HPDE6-E6E7 (cell line): Measurements from ENCODE around the gene SIDT2.
"Not testable (repeated sequence)": the region's sequence is repeated elsewhere in the genome, so short reads cannot be mapped to it uniquely, and the experiment has no call there.

Source experiments
- DNase-seq: peaks from one replicate; pipeline ENCODE4 v3.0.0; 2011; ENCODE audit warnings: missing footprints; ENCODE audit errors: extremely low spot score

The SIDT2 gene

GRCh38 chr11:117178210-117179034, at the start of gene SIDT2:
Gene SIDT2 (plus strand): TSS chr11:117178743. CDS start chr11:117179264, 521 bp downstream.
- DNase-seq: peak; percentile 79

DNA sequence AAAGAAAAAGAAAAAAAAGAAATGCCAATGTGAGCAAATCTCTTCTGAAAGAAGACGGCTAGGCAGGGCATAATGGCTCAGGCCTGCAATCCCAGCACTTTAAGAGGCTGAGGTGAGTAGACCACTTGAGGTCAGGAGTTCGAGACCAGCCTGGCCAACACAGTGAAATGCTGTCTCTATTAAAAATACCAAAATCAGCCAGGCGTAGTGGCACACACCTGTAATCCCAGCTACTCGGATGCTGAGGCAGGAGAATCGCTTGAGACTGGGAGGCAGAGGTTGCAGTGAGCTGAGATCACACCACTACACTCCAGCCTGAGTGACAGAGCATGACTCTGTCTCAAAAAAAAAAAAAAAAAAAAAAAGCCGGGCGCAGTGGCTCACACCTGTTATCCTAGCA, 48.1 kb upstream of the SIDT2 start:
- DNase-seq: not testable (repeated sequence)

DNA sequence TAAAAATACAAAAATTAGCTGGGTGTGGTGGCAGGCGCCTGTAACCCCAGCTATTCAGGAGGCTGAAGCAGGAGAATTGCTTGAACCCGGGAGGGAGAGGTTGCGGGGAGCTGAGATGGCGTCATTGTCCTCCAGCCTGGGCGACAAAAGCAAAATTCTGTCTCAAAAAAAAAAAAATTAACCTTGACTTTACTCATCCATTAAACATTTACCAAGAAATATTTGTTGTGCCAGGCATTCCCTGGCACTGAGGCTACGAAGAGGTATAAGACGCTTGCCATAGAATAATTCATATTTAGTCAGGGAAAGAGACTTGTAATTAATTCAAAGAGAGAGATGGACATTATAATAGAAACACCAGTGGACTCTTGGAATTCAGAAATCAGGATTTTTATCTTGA, 47.7 kb upstream of the SIDT2 start:
- no peak for DNase-seq

GRCh38 chr11:117134431-117134830, 44.1 kb upstream of the SIDT2 start:
- no peak for DNase-seq

DNA sequence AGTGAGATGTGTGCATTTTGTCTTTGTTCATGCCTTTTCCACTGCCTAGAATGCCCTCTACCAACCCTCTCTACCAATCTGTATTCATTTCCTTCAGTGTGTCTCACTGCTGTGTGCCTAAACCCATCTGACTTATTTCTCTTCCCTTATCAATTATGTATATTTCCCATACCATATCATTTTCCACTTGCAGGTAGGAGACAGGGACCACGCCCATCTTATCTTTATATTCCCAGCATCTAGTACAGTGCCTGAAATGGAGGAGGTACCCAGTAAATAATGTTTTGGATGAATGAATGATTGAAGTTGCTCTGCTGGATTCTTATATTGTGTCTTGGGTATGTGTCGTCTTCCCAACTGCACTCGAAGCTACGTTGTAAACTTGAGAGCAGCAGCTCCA, 43.6 kb upstream of the SIDT2 start:
- not testable (repeated sequence) for DNase-seq

GRCh38 chr11:117137223-117138086, 41.1 kb upstream of the SIDT2 start:
- not testable (repeated sequence) for DNase-seq

GRCh38 chr11:117143390-117143789, 35.2 kb upstream of the SIDT2 start:
- DNase-seq: peak; percentile 34

GRCh38 chr11:117143871-117144476, 34.6 kb upstream of the SIDT2 start, which contains the start of gene PAFAH1B2:
Gene PAFAH1B2 (plus strand): TSS chr11:117144287. CDS start chr11:117152448, 8,161 bp downstream.
- DNase-seq: peak; percentile 97

DNA sequence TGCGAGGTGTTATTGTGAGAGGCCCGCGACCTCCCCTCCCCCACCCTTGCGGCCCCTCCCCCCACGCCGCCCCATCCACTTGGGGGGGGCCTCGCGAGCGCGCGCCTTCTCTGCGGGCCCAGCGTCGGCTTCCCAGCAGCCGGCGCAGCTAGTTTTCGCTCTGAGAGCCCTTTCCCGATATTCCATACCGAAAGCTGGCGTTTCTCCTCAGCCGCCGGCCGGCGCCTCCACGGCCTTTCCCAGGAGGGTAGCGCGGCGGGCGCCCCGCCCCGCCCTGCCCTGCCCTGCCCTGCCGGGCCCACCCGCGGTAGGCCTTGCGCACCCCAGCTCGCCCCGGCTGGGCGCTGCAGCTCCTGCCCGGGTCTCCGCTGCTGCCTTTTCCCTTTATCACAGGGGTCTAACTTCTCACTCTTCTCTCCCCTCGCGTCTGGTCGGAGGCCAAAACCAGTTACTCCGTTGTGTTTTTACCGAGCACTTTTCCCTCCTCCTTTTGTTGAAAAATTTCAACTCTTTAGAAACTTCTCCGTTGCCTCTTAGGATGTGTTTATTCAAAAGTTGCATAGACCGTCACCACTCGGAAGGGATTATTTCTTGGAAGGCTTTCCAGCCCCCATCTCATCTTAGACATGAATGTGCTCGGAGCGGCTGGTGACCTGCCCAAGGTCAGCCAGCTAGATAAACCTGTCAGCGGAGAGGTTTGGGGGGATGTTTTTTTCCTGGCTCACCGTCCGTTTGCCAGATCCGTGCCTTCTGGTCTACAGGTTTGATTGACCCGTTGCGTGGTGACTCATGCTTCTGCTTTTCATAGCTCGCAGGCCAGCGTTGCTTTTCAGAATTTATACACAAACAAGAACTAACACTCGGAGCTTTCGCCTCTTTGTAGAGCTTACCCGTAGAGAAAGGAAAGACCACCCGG, 33.8 kb upstream of the SIDT2 start:
- peak; percentile 84 for DNase-seq

DNA sequence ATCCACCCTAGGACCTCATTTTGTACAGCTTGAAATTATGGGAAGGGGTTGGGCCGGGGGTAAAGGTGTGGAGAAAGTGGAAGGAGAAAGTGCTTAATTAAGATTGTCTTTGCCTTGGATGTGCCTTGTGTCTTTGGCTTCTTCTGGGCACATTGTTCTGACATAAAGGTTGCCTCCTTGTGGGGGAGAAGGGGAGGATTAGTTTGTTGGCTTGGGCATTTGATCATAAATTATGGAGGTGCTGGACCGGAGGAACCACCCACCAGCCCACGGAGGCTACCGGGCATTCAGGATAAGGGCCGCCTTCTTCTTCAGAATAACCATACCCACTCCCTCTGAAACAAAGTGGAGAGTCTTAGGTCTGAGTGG, 33.2 kb upstream of the SIDT2 start:
- DNase-seq: peak; percentile 20

GRCh38 chr11:117146521-117146920, 32.0 kb upstream of the SIDT2 start:
- DNase-seq: no peak

DNA sequence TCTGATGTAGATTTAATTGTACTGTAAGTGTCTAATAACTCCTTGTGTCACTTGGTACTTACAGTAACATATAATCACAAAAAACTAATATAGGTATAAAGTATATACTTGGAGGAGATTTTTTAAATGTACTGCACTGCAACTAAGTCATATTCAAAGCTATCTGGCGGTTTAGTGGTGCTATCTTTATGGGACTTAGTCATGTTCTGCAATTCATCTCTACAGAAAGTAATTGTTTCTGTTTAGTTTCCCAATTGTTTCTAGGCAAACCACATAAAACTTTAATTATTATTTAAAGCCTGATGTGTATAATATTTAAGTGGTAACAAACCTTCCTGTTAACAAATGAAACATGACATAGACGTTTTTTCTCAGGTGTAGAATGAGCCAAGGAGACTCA, 26.5 kb upstream of the SIDT2 start:
- no peak for DNase-seq

GRCh38 chr11:117154468-117154867, 24.1 kb upstream of the SIDT2 start:
- no peak for DNase-seq

DNA sequence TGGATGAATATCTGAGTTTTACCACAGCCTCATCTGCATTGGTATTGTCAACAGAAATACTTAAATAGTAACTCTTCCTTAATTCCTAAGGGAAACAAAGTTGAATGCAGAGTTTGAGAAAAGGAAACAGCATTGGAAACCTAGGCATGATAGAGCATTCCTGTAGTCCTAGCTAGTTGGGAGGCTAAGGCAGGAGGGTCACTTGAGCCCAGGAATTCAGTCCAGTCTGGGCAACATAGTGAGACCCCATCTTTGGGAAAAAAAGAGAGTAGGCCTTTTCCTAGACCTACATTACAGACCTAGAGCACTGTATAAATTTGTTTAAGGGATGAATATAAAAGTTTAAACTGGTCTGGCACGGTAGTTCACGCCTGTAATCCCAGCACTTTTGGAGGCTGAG, 21.0 kb upstream of the SIDT2 start:
- DNase-seq: no peak

DNA sequence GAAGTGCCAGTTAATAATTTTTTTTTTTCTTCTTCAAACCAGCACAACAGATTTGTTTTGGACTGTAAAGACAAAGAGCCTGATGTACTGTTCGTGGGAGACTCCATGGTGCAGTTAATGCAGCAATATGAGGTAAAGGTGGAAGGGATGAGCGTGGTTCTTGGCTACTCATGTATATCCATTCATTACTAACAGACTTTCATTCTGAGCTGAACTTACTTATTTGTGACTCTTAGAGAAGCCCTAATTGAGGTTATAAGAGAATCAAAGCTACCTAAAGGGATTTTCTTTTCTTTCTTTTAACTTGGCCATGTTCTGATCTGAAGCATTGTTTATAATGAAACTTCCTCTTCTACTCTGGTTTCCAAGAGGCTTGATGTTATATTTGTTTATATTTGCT, 18.7 kb upstream of the SIDT2 start:
- no peak for DNase-seq

GRCh38 chr11:117160826-117161225, 17.7 kb upstream of the SIDT2 start:
- DNase-seq: no peak

DNA sequence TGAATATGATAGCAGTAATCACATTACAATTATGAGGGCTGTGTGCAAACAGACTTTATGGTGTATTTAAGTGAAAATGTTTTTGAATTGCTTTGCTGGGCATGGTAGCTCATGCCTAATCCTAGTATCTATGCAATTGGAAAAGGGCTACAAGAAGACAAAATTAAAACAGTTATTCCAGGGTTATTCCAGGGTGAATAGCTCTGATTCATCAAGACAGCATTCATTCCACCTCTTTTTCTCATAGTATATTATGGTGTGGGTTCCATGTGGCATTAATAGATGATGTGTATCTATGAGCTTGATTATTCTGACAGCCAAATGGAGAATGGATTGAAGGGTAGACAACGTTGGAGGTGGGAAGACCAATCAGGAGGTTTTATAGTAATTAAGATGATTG, 12.1 kb upstream of the SIDT2 start:
- DNase-seq: no peak

DNA sequence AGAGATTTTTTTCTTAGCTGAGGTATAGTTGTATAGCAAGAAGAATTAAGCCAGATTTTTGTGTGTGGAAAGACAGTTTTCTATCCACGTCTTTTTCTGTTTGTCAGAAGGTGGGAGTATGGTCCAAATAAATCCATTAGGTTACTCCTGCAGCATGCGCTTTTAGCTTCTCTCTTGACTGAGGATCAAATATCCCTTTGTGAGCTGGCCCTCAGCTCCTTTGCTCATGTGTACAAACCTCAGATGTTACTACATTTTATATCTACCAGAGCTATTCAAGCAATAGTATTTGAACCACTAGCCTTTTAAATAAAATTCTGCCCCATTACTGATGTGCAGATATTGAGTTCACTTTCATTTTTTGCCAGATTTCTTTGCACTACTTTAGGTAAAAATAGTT, 8.8 kb upstream of the SIDT2 start:
- no peak for DNase-seq

DNA sequence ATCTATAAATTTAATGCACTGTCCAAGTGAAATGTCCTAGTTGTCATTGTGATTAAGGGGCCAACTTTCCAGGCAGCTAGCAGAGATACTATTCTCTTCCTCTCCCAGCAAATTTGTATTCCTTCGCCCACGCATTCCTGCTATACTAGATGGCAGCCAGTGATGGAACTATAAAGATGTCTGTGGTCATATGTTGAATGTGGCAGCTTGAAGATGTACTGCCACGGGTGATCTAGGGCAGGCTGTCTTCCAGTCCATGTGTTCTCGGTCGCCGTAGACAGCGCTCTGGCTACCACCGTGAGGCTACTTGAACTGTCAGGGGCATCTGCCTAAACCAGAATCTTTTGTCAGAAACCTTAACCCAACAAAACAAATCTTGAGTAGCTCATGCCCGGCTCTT, 8.3 kb upstream of the SIDT2 start:
- no peak for DNase-seq

DNA sequence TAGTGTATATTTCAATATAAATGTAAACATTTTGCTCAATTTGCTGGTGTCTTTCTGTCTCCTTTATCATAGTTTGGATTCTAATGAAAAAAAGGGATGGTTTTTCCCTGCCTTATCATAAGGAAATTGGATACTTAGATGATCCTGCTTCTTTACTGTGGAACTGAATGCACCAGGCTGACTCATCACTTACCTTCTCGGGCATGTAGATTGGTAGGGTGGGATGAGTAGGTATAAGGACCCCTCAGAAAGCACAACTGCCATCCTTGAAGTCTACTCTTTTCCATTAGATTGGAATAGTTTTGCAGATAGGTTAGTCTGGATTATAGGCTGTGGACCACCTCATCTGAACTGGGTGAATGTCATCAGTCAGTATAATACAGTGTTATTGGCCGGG, 7.5 kb upstream of the SIDT2 start:
- DNase-seq: no peak

DNA sequence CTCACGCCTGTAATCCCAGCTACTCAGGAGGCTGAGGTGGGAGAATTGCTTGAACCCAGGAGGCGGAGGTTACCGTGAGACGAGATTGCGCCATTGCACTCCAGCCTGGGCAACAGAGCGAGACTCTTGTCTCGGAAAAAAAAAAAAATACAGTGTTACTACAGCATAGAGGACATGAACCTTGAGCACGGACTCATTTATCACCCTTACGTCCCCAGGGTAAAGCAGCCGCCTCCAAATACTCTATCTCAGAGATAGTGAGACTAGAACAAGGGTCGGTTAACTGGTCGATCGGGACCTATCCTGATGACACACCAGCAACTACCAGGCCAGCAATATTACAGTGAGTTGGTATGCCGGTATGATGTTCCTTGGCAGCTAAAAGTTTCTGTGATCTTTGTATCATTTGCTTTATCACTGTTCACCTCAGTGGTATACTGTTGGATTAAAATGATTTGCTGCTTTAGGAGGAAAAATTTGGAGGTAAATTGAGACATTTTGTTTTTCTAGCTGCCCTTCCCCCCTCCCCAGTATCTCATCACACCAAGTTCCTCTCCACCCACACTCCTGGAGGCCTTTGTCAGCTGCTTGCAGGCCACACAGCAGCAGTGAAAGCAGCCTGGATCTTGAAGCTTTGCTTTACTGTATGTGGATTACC, 7.0 kb upstream of the SIDT2 start:
- DNase-seq: no peak
